ENCODE measurements around the gene RAB11FIP3. TPM values are rescaled to one million over a fixed set of nuclear protein-coding genes. Genes with fewer than 3 reads are reported as not detected.

The RAB11FIP3 gene
- total RNA-seq, 4 donors from 2014 or later = 55.5 to 136 (median 106) TPM

DNA sequence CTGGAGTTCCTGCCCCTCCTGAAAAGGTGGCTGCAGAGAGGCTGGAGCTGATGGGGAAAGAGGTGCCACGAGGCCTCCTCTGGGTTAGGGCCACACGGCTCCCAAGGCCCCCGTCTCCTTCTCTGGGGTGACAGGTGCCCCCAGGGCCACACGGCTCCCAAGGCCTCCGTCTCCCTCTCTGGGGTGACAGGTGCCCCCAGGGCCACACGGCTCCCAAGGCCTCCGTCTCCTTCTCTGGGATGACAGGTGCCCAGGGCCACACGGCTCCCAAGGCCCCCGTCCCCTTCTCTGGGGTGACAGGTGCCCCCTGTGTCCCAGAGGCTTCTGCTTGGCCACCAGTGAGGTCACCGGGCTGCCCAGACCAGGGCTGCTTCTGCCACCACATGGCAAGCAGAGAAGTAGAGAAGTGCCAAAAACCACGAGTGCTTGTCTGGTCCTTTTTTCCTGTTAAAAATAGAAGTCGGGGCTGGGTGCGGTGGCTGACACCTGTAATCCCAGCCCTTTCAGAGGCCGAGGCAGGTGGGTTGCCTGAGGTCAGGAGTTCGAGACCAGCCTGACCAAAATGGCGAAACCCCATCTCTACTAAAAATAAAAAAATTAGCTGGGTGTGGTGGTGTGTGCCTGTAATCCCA lies 106.2 kb downstream of the RAB11FIP3 start:
- Histone ChIP-seq H3K36me3 (peaks cover 0 to 7% (median 0%) of the 10 kb centered on the region in 3 donors), H3K27me3 (no peaks in the 10 kb centered on the region), H3K9me3 (no peaks in the 10 kb centered on the region), H3K27ac (no peak overlapping the region), H3K4me1 (peaks cover 0 to 50% (median 19%) of the 10 kb centered on the region in 4 donors), H3K4me3 (no peak overlapping the region)
- TF ChIP-seq POLR2A (IDR thresholded peaks at IDR 0.05) = no peak
- TF ChIP-seq, protein P1, sequence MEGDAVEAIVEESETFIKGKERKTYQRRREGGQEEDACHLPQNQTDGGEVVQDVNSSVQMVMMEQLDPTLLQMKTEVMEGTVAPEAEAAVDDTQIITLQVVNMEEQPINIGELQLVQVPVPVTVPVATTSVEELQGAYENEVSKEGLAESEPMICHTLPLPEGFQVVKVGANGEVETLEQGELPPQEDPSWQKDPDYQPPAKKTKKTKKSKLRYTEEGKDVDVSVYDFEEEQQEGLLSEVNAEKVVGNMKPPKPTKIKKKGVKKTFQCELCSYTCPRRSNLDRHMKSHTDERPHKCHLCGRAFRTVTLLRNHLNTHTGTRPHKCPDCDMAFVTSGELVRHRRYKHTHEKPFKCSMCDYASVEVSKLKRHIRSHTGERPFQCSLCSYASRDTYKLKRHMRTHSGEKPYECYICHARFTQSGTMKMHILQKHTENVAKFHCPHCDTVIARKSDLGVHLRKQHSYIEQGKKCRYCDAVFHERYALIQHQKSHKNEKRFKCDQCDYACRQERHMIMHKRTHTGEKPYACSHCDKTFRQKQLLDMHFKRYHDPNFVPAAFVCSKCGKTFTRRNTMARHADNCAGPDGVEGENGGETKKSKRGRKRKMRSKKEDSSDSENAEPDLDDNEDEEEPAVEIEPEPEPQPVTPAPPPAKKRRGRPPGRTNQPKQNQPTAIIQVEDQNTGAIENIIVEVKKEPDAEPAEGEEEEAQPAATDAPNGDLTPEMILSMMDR (IDR thresholded peaks at IDR 0.05) = no peak
- no peak for DNase-seq

DNA sequence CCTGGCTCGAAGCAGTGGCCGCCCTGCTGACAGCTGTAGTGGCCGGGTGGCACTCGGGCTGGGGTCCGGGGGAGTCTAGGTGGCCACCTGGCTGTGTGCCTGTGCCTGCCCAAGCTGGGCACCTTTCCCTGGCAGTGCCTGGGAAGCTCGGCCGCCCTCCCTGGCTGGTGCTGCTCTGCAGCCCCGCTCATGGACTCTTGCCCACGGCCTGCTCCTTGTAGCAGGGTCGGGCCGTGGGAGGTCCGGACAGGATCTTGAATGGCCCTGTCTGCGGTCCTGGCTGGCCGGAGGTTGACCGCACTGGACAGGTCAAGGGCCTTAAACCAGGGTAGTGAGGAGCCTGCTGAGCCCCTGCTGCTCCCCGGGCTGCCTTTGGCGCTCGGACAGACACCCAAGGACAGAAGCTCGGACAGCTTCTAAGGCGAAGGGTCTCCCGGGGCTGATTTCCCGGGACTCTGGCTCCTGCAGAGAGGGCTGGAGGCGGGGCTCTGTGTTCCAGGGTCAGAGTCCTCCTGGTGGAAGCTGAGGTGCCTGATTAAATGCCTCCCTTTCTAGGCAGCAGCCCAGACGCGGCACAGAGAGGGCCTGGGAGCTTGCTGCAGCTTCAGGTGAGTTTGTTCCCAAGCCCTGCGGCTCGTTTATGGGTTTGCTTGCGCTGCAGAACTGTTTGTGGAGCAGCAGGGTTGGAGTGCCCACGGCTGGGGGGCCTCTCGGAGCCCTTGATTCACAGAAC lies 108.1 kb downstream of the RAB11FIP3 start:
- peak overlapping the region in 3 of 4 donors; percentile 22 to 63 (median 48) for H3K4me3 ChIP-seq
- no peaks in the 10 kb centered on the region for H3K27me3 ChIP-seq
- TF ChIP-seq POLR2A (IDR thresholded peaks at IDR 0.05) = peak; percentile 86 to 92
- TF ChIP-seq, protein P1 (IDR thresholded peaks at IDR 0.05) = peak in 1 of 6 experiments; percentile 24
- DNase-seq = peak in 2 of 3 donors; percentile 89
- H3K27ac ChIP-seq = peak overlapping the region in 3 of 4 donors; percentile 84 to 98 (median 92)
- H3K36me3 ChIP-seq = peaks cover 0 to 26% (median 0%) of the 10 kb centered on the region in 3 donors
- peaks cover 0 to 50% (median 17%) of the 10 kb centered on the region in 4 donors for H3K4me1 ChIP-seq
- H3K9me3 ChIP-seq = no peaks in the 10 kb centered on the region

DNA sequence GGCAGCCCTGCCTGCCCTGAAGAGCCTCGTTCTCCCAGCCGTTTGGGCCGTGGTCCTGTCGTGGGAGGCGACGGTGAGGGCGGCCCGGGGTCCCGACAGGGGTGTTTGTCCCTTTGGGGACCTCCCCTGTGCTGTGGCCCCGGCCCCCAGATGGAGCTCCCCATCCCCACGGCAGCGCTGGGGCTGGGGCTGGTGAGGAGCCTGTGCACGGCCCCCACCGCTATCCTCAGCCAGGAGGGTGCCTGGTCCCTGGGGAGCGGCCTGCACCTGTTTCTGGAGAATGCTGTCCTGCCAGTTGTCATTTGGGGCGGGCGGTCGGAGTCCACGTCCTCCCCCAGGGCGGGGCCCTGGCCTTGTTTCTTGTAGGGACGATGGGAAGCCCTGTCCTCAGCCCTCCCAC lies 108.7 kb downstream of the RAB11FIP3 start:
- Histone ChIP-seq H3K4me3 (peak overlapping the region in 3 of 4 donors; percentile 22 to 63 (median 48)), H3K4me1 (peaks cover 0 to 45% (median 11%) of the 10 kb centered on the region in 4 donors), H3K27ac (peak overlapping the region in 3 of 4 donors; percentile 84 to 98 (median 92)), H3K36me3 (peaks cover 0 to 32% (median 0%) of the 10 kb centered on the region in 3 donors), H3K9me3 (no peaks in the 10 kb centered on the region), H3K27me3 (no peaks in the 10 kb centered on the region)
- DNase-seq = peak in 2 of 3 donors; percentile 85 to 89
- TF ChIP-seq POLR2A (IDR thresholded peaks at IDR 0.05) = no peak

DNA sequence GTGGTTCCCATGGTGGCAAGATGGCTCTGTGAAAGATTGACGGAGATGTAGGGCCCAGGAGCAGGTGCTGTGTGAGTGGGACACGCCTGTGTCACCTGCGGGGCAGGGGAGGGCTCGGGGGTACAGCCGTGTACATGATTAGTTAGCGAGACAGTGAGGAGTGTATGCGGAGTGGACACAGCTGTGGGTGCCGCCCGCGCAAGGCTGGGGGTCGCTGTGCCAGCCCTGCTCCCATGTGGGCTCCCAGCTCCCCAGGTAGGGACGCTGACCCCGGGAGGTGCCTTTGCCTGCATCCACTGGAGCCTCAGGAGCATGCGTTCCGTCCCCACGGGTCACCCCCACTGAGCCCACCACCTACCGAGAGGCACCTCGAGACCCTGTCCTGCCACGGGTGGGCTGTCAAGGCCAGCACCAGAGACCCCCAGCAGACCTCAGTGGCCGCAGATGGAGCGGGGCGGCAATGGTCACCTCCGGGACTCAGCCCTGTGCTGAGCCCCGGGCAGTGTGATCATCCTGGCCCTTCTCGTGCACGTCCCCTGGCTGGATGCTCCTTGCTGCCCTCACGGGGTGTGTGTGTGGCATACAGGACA lies 109.5 kb downstream of the RAB11FIP3 start:
- no peaks in the 10 kb centered on the region for H3K9me3 ChIP-seq
- H3K4me3 ChIP-seq = peak overlapping the region in 3 of 4 donors; percentile 22 to 63 (median 48)
- peaks cover 0 to 40% (median 0%) of the 10 kb centered on the region in 3 donors for H3K36me3 ChIP-seq
- H3K27me3 ChIP-seq = no peaks in the 10 kb centered on the region
- H3K27ac ChIP-seq = peak overlapping the region in 3 of 4 donors; percentile 84 to 98 (median 92)
- peaks cover 0 to 37% (median 3%) of the 10 kb centered on the region in 4 donors for H3K4me1 ChIP-seq
- peak in 1 of 2 donors; percentile 74 for TF ChIP-seq POLR2A (IDR thresholded peaks at IDR 0.05)
- TF ChIP-seq, protein P1 (IDR thresholded peaks at IDR 0.05) = peak in 2 of 6 experiments; percentile 27 to 45
- DNase-seq = no peak

GRCh38 chr16:535446-536405 lies 110.3 kb downstream of the RAB11FIP3 start:
- Histone ChIP-seq H3K4me3 (peak overlapping the region in 2 of 4 donors; percentile 48 to 63), H3K9me3 (no peaks in the 10 kb centered on the region), H3K36me3 (peaks cover 0 to 48% (median 0%) of the 10 kb centered on the region in 3 donors), H3K4me1 (peaks cover 0 to 30% (median 0%) of the 10 kb centered on the region in 4 donors), H3K27me3 (no peaks in the 10 kb centered on the region), H3K27ac (peak overlapping the region in 3 of 4 donors; percentile 84 to 98 (median 92))
- peak in 2 of 3 donors; percentile 90 to 94 for DNase-seq
- peak in 1 of 2 donors; percentile 74 for TF ChIP-seq POLR2A (IDR thresholded peaks at IDR 0.05)
- TF ChIP-seq, protein P1 (IDR thresholded peaks at IDR 0.05) = peak in 1 of 6 experiments; percentile 38
